A673 (cell line): Measurements from ENCODE around the gene B3GAT3. TPM values are rescaled to one million over a fixed set of nuclear protein-coding genes. Genes with fewer than 3 reads are reported as not detected.

Source experiments
- BruUV-seq: library from RNA; stranded (reverse); fragments of 400-500 nt; replicated peaks from 2 replicates; lab custom pipeline; 2021; lab: Mats Ljungman, UMichigan
- CTCF ChIA-PET: fragments of 300-600 bp; sonication (Branson Sonifier 250); formaldehyde crosslinking; loops from one replicate; lab custom pipeline; 2022; ENCODE audit warnings: antibody characterized with exemption; lab: Charles Lee
- POLR2A ChIA-PET: fragments of 300-600 bp; sonication (Branson Sonifier 250); formaldehyde crosslinking; loops from one replicate; lab custom pipeline; 2022; ENCODE audit warnings: antibody characterized with exemption; ENCODE audit not compliant: low non-redundant PET; lab: Charles Lee
- DNase-seq: peaks from one replicate; pipeline ENCODE4 v3.0.0-alpha.2; 2015; ENCODE audit warnings: low spot score
- H3K27ac ChIP-seq: fragments of 200-600 bp; sonication (generic); 2 replicates; pipeline ENCODE4 v1.5.1; 2016; ENCODE audit warnings: mixed run types, low read depth, mild to moderate bottlenecking, mixed read lengths, antibody characterized with exemption, low read length; ENCODE audit not compliant: poor library complexity, severe bottlenecking
- H3K27me3 ChIP-seq: fragments of 200-600 bp; sonication (generic); replicated peaks from 2 replicates; pipeline ENCODE4 v1.6.1; 2017; ENCODE audit warnings: mixed run types, low read depth, mild to moderate bottlenecking, mixed read lengths, antibody characterized with exemption, low read length; ENCODE audit not compliant: insufficient read depth, poor library complexity
- H3K36me3 ChIP-seq: fragments of 200-600 bp; sonication (generic); 2 replicates; pipeline ENCODE4 v1.6.1; 2016; ENCODE audit warnings: mixed run types, mild to moderate bottlenecking, mixed read lengths, antibody characterized with exemption, low read length; ENCODE audit not compliant: insufficient read depth, poor library complexity, severe bottlenecking
- H3K4me1 ChIP-seq: fragments of 200-600 bp; sonication (generic); 2 replicates; pipeline ENCODE4 v1.6.1; 2017; ENCODE audit warnings: mixed run types, mild to moderate bottlenecking, mixed read lengths, antibody characterized with exemption, low read length; ENCODE audit not compliant: insufficient read depth, poor library complexity, severe bottlenecking
- H3K4me3 ChIP-seq: fragments of 200-600 bp; sonication (generic); 2 replicates; pipeline ENCODE4 v1.5.1; 2016; ENCODE audit warnings: low read depth, mixed run types, mild to moderate bottlenecking, mixed read lengths, low read length; ENCODE audit not compliant: poor library complexity, severe bottlenecking
- H3K9me3 ChIP-seq: fragments of 200-600 bp; sonication (generic); 2 replicates; pipeline ENCODE4 v1.6.1; 2016; ENCODE audit warnings: mixed run types, low read depth, mild to moderate bottlenecking, mixed read lengths, antibody characterized with exemption, low read length; ENCODE audit not compliant: poor library complexity, severe bottlenecking
- EZH2 ChIP-seq: fragments of 200-600 bp; sonication (generic); IDR thresholded peaks from 2 replicates; pipeline ENCODE4 v1.6.1; 2017; ENCODE audit warnings: borderline replicate concordance, low read depth, mild to moderate bottlenecking, mixed read lengths, antibody characterized with exemption, low read length; ENCODE audit not compliant: poor library complexity, severe bottlenecking
- intact Hi-C: fragments of 100-400 bp; cut with micrococcal nuclease; formaldehyde crosslinking; loops from one replicate; pipeline ENCODE4 v1.10.0; 2022; ENCODE audit not compliant: unreplicated experiment
- total RNA-seq: library from RNA; stranded (reverse); gene quantifications from 2 replicates; pipeline ENCODE4 v1.2.3, GENCODE V29; 2021
- TF ChIP-seq, protein P1 (sequence below): fragments of 300-800, 200-600 bp; sonication (generic); conservative IDR thresholded peaks from 2 replicates; pipeline ENCODE4 v1.5.1; 2017; ENCODE audit warnings: low read depth, mild to moderate bottlenecking, antibody characterized with exemption, low read length, moderate library complexity, mixed read lengths

The B3GAT3 gene
- total RNA-seq, 1 experiment from 2014 or later, result 64.7 TPM

DNA sequence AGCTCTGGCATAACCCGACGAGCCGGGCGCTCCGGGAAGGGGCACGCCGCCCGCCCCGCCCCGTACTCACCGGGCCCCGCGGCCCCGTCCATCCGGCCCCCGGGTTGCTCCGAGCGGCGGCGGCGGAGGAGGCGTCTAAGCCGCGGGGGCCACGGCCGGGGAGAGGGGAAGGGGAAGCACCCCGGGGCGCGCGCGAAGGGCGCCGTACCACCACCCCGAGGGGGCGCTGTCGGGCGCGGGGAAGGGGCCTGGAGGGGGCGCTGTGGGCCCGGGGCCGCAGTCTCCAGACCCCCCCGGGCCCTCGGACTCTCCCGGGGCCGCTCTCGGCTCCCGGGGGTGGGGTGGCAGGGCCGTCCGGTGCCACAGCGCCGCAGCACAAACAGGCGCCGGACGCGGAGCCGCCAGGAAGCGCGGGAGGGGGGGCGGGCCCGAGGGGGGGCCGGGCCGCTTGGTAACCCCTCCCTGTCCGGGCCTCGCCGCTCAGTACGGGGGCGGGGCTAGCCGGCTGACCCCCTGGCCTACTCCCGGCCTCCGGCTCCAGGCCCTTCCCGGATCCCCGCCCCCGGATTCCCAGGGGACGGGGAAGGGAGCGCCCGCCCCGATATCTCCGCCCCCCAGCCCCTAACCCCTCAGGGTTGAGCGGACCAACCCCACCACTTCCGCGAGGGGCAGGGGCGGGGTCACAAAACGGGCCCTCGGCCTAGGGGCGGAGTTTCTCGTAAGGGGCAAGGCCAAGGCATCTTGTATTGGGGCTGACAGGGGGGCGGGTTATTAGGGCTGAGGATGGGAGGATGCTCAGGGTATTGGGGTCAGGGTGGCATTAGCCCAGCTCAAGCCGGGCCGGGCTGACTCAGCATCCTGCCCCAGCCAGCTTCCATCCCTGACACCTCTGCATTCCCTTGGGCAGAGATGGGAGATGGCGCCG lies 9.2 kb downstream of the B3GAT3 start, which contains the start of the genes EML3 and ROM1:
EML3 (minus strand) TSS at position 410 of the 925 bp plus-strand sequence; CDS start at position 92, 318 bp downstream.
ROM1 (plus strand) TSS at position 892 of the 925 bp plus-strand sequence; CDS start at position 917, 25 bp downstream.
- intact Hi-C loops, result no loop called here
- peaks cover 15% of the 10 kb centered on the region for H3K4me1 ChIP-seq
- peak within 1 kb of the TSS; percentile 80 for H3K4me3 ChIP-seq
- peaks cover 10% of the 10 kb centered on the region for H3K36me3 ChIP-seq
- ChIA-PET POLR2A (no interaction called here), CTCF (interaction anchor here (0.7 to 1.2 kb wide), 3 partner anchors 10 to 14 kb away, joined by 3 to 6 read pairs (median 5); partner anchors contain the start of gene MTA2)
- no peak for TF ChIP-seq EZH2
- TF ChIP-seq, protein P1, sequence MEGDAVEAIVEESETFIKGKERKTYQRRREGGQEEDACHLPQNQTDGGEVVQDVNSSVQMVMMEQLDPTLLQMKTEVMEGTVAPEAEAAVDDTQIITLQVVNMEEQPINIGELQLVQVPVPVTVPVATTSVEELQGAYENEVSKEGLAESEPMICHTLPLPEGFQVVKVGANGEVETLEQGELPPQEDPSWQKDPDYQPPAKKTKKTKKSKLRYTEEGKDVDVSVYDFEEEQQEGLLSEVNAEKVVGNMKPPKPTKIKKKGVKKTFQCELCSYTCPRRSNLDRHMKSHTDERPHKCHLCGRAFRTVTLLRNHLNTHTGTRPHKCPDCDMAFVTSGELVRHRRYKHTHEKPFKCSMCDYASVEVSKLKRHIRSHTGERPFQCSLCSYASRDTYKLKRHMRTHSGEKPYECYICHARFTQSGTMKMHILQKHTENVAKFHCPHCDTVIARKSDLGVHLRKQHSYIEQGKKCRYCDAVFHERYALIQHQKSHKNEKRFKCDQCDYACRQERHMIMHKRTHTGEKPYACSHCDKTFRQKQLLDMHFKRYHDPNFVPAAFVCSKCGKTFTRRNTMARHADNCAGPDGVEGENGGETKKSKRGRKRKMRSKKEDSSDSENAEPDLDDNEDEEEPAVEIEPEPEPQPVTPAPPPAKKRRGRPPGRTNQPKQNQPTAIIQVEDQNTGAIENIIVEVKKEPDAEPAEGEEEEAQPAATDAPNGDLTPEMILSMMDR, result peak; percentile 84
- no peaks in the 10 kb centered on the region for H3K27me3 ChIP-seq
- H3K9me3 ChIP-seq, result no peaks in the 10 kb centered on the region
- BruUV-seq, result no TSS peak
- peak within 1 kb of the TSS; percentile 76 for H3K27ac ChIP-seq
- DNase-seq, result peak; percentile 89

DNA sequence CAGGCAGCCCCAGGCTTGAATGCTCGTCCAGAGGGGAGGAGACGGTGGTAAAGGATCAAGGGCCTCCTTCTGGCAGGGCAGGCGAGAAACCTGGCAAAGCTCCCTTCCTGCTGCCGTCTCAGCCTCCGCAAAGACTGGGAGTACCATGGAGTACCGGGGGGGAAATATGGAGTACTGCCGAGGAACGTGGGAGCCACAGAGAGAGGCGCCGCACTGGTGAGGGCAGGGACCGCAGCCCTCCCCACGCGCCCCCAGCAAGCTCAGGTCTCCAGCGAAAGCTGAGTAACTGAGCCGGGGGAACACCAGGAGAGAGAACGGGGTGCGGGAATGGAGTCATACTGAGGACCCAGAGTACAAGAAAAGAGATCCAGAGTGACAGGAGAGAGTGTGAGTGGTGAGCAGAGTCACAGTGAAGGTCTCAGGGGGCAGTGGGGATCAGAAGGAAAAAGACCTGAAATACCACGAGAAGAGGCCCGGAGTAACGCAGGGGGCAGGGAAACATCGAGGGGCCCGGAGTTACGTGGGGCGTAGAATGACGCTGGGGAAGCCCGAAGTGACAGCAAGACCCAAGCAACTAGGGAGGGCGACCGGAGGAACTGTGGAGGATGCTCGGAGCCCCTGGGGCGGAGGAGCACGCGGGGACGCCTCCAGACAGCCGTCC lies 10.0 kb downstream of the B3GAT3 start:
- TF ChIP-seq, protein P1, result no peak
- no peak for TF ChIP-seq EZH2
- Histone ChIP-seq H3K27me3 (no peaks in the 10 kb centered on the region), H3K36me3 (peaks cover 3% of the 10 kb centered on the region), H3K4me3 (peak overlapping the region; percentile 80), H3K27ac (peak overlapping the region; percentile 76), H3K9me3 (no peaks in the 10 kb centered on the region), H3K4me1 (peaks cover 18% of the 10 kb centered on the region)
- POLR2A ChIA-PET, result interaction anchor here (0.6 to 1.0 kb wide), 2 partner anchors 10 to 21 kb away, joined by 3 to 5 read pairs; partner anchors contain the start of genes MTA2 and TUT1
- no TSS peak for BruUV-seq
- peak; percentile 68 for DNase-seq
- CTCF ChIA-PET, result interaction anchor here (0.7 to 1.2 kb wide), 4 partner anchors 10 to 116 kb away, joined by 3 to 6 read pairs (median 4); partner anchors contain the start of gene MTA2
- intact Hi-C loops, result no loop called here
